Measurements from ENCODE around the gene PCSK6. TPM values are rescaled to one million over a fixed set of nuclear protein-coding genes. Genes with fewer than 3 reads are reported as not detected.
"Not testable (repeated sequence)": the region's sequence is repeated elsewhere in the genome, so short reads cannot be mapped to it uniquely, and the experiment has no call there.

Gene PCSK6
- total RNA-seq, 1 donor from 2014 or later, result 33.8 TPM

GRCh38 chr15:101303408-101303807 lies 186.1 kb downstream of the PCSK6 start:
- no peak for ATAC-seq
- no peak for DNase-seq (ENCODE audit: missing footprints)
- intact Hi-C loops (cut with DNase I), result loop anchor here (5.0 kb wide), 1 partner anchor 199 kb away; no protein-coding TSS in a partner anchor

GRCh38 chr15:101296418-101297405 lies 192.8 kb downstream of the PCSK6 start:
- DNase-seq (ENCODE audit: missing footprints), result no peak
- ATAC-seq, result no peak
- intact Hi-C loops (cut with DNase I), result no loop called here

- intact Hi-C loops (cut with DNase I), result loop anchor here (2.0 kb wide), 1 partner anchor 357 kb away; the partner anchor contains the start of gene TM2D3
- DNase-seq (ENCODE audit: missing footprints) (no peak), ATAC-seq (no peak)
Measured at GRCh38 chr15:101295607-101296161, 193.8 kb downstream of the PCSK6 start.

- DNase-seq (ENCODE audit: missing footprints) (peak; percentile 100), ATAC-seq (peak; percentile 96)
- intact Hi-C loops (cut with DNase I), result loop anchor here (2.0 kb wide), 1 partner anchor 358 kb away; the partner anchor contains the start of gene TM2D3
Measured at GRCh38 chr15:101294731-101295606, 194.5 kb downstream of the PCSK6 start, which contains the start of gene SNRPA1. SNRPA1 (minus strand) TSS chr15:101295248; CDS start chr15:101295178, 70 bp downstream.

GRCh38 chr15:101293122-101293521 lies 196.4 kb downstream of the PCSK6 start:
- intact Hi-C loops (cut with DNase I), result no loop called here
- ATAC-seq (no peak), DNase-seq (ENCODE audit: missing footprints) (no peak)

- DNase-seq (ENCODE audit: missing footprints), result no peak
- ATAC-seq, result no peak
- intact Hi-C loops (cut with DNase I), result no loop called here
Measured at GRCh38 chr15:101288905-101289513, 200.5 kb downstream of the PCSK6 start.

GRCh38 chr15:101287342-101287741 lies 202.2 kb downstream of the PCSK6 start:
- intact Hi-C loops (cut with DNase I); DNase-seq (ENCODE audit: missing footprints); ATAC-seq: not testable (repeated sequence)

GRCh38 chr15:101286471-101287114 lies 202.9 kb downstream of the PCSK6 start:
- DNase-seq (ENCODE audit: missing footprints) (no peak), ATAC-seq (no peak)
- intact Hi-C loops (cut with DNase I), result no loop called here

- intact Hi-C loops (cut with DNase I), result no loop called here
- ATAC-seq, result no peak
- no peak for DNase-seq (ENCODE audit: missing footprints)
Measured at GRCh38 chr15:101283931-101284330, 205.6 kb downstream of the PCSK6 start.

- intact Hi-C loops (cut with DNase I), result no loop called here
- DNase-seq (ENCODE audit: missing footprints) (no peak), ATAC-seq (no peak)
Measured at GRCh38 chr15:101280007-101280406, 209.5 kb downstream of the PCSK6 start.

GRCh38 chr15:101277943-101278564 lies 211.5 kb downstream of the PCSK6 start:
- intact Hi-C loops (cut with DNase I), result no loop called here
- ATAC-seq (no peak), DNase-seq (ENCODE audit: missing footprints) (no peak)

GRCh38 chr15:101277038-101277822 lies 212.3 kb downstream of the PCSK6 start, which contains the start of gene SELENOS:
SELENOS (minus strand) TSS chr15:101277485; CDS start chr15:101277417, 68 bp downstream.
- ATAC-seq, result peak; percentile 97
- intact Hi-C loops (cut with DNase I), result no loop called here
- peak; percentile 97 for DNase-seq (ENCODE audit: missing footprints)

- intact Hi-C loops (cut with DNase I), result no loop called here
- DNase-seq (ENCODE audit: missing footprints) (no peak), ATAC-seq (no peak)
Measured at GRCh38 chr15:101276501-101277037, 212.9 kb downstream of the PCSK6 start.

- intact Hi-C loops (cut with DNase I), result no loop called here
- DNase-seq (ENCODE audit: missing footprints) (no peak), ATAC-seq (no peak)
Measured at GRCh38 chr15:101275018-101275417, 214.5 kb downstream of the PCSK6 start.

GRCh38 chr15:101273534-101273933 lies 216.0 kb downstream of the PCSK6 start:
- intact Hi-C loops (cut with DNase I), result no loop called here

GRCh38 chr15:101272584-101272983 lies 216.9 kb downstream of the PCSK6 start:
- DNase-seq (ENCODE audit: missing footprints), result no peak
- intact Hi-C loops (cut with DNase I), result no loop called here
- ATAC-seq, result no peak

More at GRCh38 chr15:101273534-101273933, 216.0 kb downstream of the PCSK6 start:
- no peak for DNase-seq (ENCODE audit: missing footprints)
- ATAC-seq, result no peak

Measured in Right ventricle myocardium inferior (tissue), 1 donor.